ENCODE data around the gene ERP29. TPM values are rescaled to one million over a fixed set of nuclear protein-coding genes. Genes with fewer than 3 reads are reported as not detected.

The ERP29 gene
- polyA plus RNA-seq, 1 donor from 2014 or later = 159 TPM

DNA sequence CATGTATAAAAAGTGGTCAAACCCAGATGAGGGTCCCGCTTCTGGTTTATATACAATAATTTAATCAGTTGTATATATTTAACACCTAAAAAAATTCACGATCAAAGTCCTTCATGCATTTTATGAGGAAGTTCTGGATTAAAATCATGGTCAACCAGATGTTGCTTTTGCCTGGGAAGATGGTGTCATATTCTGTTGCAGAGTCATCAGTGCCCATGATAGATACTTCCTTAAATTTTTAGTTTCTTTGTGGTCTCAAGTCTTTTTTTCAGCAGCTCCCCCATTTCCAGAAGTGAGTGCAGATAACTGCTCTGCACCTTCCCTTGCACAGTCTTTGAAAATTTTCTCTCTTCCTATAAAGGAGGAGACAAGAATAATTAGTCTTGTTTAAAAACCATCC lies 16.1 kb downstream of the ERP29 start:
- Histone ChIP-seq H3K79me2 (replicated peaks; ENCODE audit: insufficient read depth, low read length) (no peaks in the 10 kb centered on the region), H3F3A (ENCODE audit: insufficient read depth, low read length, poor library complexity, severe bottlenecking) (no peaks in the 10 kb centered on the region), H2AFZ (ENCODE audit: low read depth, low read length) (no peak overlapping the region), H3K4me2 (ENCODE audit: low read length) (no peak overlapping the region), H3K27ac (ENCODE audit: low read length) (no peak overlapping the region), H3K9me2 (ENCODE audit: insufficient read depth, low read length) (no peaks in the 10 kb centered on the region), H3K9me3 (ENCODE audit: low read length) (no peaks in the 10 kb centered on the region), H3K9ac (ENCODE audit: low read length) (no peak overlapping the region), H4K20me1 (ENCODE audit: insufficient read depth) (no peaks in the 10 kb centered on the region), H3K4me3 (ENCODE audit: low read length) (no peak overlapping the region), H3K27me3 (ENCODE audit: insufficient read depth, low read depth, low read length) (no peaks in the 10 kb centered on the region), H3K36me3 (ENCODE audit: insufficient read depth, low read length) (peaks cover 9% of the 10 kb centered on the region)
- TF ChIP-seq, protein P1, sequence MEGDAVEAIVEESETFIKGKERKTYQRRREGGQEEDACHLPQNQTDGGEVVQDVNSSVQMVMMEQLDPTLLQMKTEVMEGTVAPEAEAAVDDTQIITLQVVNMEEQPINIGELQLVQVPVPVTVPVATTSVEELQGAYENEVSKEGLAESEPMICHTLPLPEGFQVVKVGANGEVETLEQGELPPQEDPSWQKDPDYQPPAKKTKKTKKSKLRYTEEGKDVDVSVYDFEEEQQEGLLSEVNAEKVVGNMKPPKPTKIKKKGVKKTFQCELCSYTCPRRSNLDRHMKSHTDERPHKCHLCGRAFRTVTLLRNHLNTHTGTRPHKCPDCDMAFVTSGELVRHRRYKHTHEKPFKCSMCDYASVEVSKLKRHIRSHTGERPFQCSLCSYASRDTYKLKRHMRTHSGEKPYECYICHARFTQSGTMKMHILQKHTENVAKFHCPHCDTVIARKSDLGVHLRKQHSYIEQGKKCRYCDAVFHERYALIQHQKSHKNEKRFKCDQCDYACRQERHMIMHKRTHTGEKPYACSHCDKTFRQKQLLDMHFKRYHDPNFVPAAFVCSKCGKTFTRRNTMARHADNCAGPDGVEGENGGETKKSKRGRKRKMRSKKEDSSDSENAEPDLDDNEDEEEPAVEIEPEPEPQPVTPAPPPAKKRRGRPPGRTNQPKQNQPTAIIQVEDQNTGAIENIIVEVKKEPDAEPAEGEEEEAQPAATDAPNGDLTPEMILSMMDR (IDR thresholded peaks at IDR 0.05; ENCODE audit: poor library complexity, severe bottlenecking) = no peak
- no peak for TF ChIP-seq EZH2 (IDR thresholded peaks at IDR 0.05; ENCODE audit: borderline replicate concordance, insufficient read depth, low read length, poor library complexity, severe bottlenecking)
- TF ChIP-seq TAF1 (IDR thresholded peaks at IDR 0.05; ENCODE audit: low read depth) = no peak
- no peak for TF ChIP-seq EP300 (conservative IDR thresholded peaks at IDR 0.05; ENCODE audit: poor library complexity, severe bottlenecking)
- TF ChIP-seq RAD21 (conservative IDR thresholded peaks at IDR 0.05) = no peak
- TF ChIP-seq MXI1 (conservative IDR thresholded peaks at IDR 0.05; ENCODE audit: poor library complexity, severe bottlenecking) = no peak
- no peak for TF ChIP-seq POLR2AphosphoS5 (IDR thresholded peaks at IDR 0.05)
- TF ChIP-seq SMC3 (conservative IDR thresholded peaks at IDR 0.05; ENCODE audit: poor library complexity) = no peak
- TF ChIP-seq, protein P2, sequence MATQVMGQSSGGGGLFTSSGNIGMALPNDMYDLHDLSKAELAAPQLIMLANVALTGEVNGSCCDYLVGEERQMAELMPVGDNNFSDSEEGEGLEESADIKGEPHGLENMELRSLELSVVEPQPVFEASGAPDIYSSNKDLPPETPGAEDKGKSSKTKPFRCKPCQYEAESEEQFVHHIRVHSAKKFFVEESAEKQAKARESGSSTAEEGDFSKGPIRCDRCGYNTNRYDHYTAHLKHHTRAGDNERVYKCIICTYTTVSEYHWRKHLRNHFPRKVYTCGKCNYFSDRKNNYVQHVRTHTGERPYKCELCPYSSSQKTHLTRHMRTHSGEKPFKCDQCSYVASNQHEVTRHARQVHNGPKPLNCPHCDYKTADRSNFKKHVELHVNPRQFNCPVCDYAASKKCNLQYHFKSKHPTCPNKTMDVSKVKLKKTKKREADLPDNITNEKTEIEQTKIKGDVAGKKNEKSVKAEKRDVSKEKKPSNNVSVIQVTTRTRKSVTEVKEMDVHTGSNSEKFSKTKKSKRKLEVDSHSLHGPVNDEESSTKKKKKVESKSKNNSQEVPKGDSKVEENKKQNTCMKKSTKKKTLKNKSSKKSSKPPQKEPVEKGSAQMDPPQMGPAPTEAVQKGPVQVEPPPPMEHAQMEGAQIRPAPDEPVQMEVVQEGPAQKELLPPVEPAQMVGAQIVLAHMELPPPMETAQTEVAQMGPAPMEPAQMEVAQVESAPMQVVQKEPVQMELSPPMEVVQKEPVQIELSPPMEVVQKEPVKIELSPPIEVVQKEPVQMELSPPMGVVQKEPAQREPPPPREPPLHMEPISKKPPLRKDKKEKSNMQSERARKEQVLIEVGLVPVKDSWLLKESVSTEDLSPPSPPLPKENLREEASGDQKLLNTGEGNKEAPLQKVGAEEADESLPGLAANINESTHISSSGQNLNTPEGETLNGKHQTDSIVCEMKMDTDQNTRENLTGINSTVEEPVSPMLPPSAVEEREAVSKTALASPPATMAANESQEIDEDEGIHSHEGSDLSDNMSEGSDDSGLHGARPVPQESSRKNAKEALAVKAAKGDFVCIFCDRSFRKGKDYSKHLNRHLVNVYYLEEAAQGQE (IDR thresholded peaks at IDR 0.05; ENCODE audit: borderline replicate concordance) = no peak

DNA sequence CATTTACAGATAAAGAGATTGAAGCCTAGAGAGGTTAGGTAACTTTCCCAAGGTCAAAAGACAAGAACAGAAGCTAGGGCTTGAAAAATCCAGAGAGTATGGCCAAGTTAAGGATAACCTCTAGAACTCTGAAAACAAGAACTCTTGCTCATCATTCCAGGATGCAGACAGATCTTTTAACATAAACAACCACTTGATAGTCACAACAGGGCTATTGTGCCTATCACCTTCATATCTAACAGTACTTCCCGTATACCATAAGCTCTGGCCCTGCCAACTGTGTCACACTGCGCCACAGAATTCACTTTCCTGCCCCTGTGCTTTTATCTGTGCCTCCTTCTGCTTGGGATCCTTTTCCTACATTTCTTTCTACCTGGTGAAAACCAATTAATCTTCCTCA lies 18.2 kb downstream of the ERP29 start:
- Histone ChIP-seq H3K9me3 (ENCODE audit: low read length) (no peaks in the 10 kb centered on the region), H3F3A (ENCODE audit: insufficient read depth, low read length, poor library complexity, severe bottlenecking) (no peaks in the 10 kb centered on the region), H3K36me3 (ENCODE audit: insufficient read depth, low read length) (peaks cover 4% of the 10 kb centered on the region), H3K27me3 (ENCODE audit: insufficient read depth, low read depth, low read length) (no peaks in the 10 kb centered on the region), H4K20me1 (ENCODE audit: insufficient read depth) (no peaks in the 10 kb centered on the region), H3K4me2 (ENCODE audit: low read length) (no peak overlapping the region), H3K4me3 (ENCODE audit: low read length) (no peak overlapping the region), H3K27ac (ENCODE audit: low read length) (no peak overlapping the region), H3K9me2 (ENCODE audit: insufficient read depth, low read length) (no peaks in the 10 kb centered on the region), H3K9ac (ENCODE audit: low read length) (no peak overlapping the region), H2AFZ (ENCODE audit: low read depth, low read length) (no peak overlapping the region), H3K79me2 (replicated peaks; ENCODE audit: insufficient read depth, low read length) (no peaks in the 10 kb centered on the region)
- TF ChIP-seq, protein P1 (IDR thresholded peaks at IDR 0.05; ENCODE audit: poor library complexity, severe bottlenecking) = no peak
- no peak for TF ChIP-seq EZH2 (IDR thresholded peaks at IDR 0.05; ENCODE audit: borderline replicate concordance, insufficient read depth, low read length, poor library complexity, severe bottlenecking)
- no peak for TF ChIP-seq TAF1 (IDR thresholded peaks at IDR 0.05; ENCODE audit: low read depth)
- TF ChIP-seq, protein P2 (IDR thresholded peaks at IDR 0.05; ENCODE audit: borderline replicate concordance) = no peak
- no peak for TF ChIP-seq EP300 (conservative IDR thresholded peaks at IDR 0.05; ENCODE audit: poor library complexity, severe bottlenecking)
- TF ChIP-seq SMC3 (conservative IDR thresholded peaks at IDR 0.05; ENCODE audit: poor library complexity) = no peak
- TF ChIP-seq RAD21 (conservative IDR thresholded peaks at IDR 0.05) = no peak
- TF ChIP-seq POLR2AphosphoS5 (IDR thresholded peaks at IDR 0.05) = no peak
- TF ChIP-seq MXI1 (conservative IDR thresholded peaks at IDR 0.05; ENCODE audit: poor library complexity, severe bottlenecking) = no peak

Measured in neural cell (in vitro differentiated cells).